GM21526 (cell line): Measurements from ENCODE around the gene KDM5B.

Experiments used
- ATAC-seq: cut with Tn5 transposase; IDR thresholded peaks from one replicate; pipeline ENCODE4 v1.9.1; 2021; ENCODE audit warnings: moderate library complexity; ENCODE audit not compliant: unreplicated experiment, low FRiP score

KDM5B gene

GRCh38 chr1:202815120-202815519 is 6.9 kb upstream of the KDM5B start:
- no peak for ATAC-seq

- no peak for ATAC-seq
Observed at GRCh38 chr1:202812176-202813026, 4.2 kb upstream of the KDM5B start.

GRCh38 chr1:202811296-202812175 is 3.3 kb upstream of the KDM5B start:
- ATAC-seq: peak; percentile 22

- ATAC-seq: peak; percentile 62
Observed at GRCh38 chr1:202810615-202811295, 2.5 kb upstream of the KDM5B start, which contains the start of gene PCAT6. PCAT6 (plus strand) TSS chr1:202810954.

GRCh38 chr1:202810193-202810614 is 2.0 kb upstream of the KDM5B start:
- no peak for ATAC-seq

- ATAC-seq: no peak
Observed at GRCh38 chr1:202809597-202810159, 1.5 kb upstream of the KDM5B start.

GRCh38 chr1:202807451-202807925 is 733 bp downstream of the KDM5B start:
- ATAC-seq: no peak

- no peak for ATAC-seq
Observed at GRCh38 chr1:202806845-202807450, 1.3 kb downstream of the KDM5B start.

GRCh38 chr1:202805886-202806844 is 2.1 kb downstream of the KDM5B start:
- no peak for ATAC-seq

GRCh38 chr1:202804126-202804525 is 4.1 kb downstream of the KDM5B start:
- no peak for ATAC-seq

- ATAC-seq: no peak
Observed at GRCh38 chr1:202802998-202803932, 5.0 kb downstream of the KDM5B start.

- ATAC-seq: no peak
Observed at GRCh38 chr1:202802034-202802433, 6.2 kb downstream of the KDM5B start.

GRCh38 chr1:202801175-202801574 is 7.0 kb downstream of the KDM5B start:
- no peak for ATAC-seq

- ATAC-seq: no peak
Observed at GRCh38 chr1:202800742-202801141, 7.5 kb downstream of the KDM5B start.

GRCh38 chr1:202798792-202799331 is 9.4 kb downstream of the KDM5B start:
- ATAC-seq: no peak

- no peak for ATAC-seq
Observed at GRCh38 chr1:202798260-202798659, 10.0 kb downstream of the KDM5B start.

- ATAC-seq: no peak
Observed at GRCh38 chr1:202796670-202797069, 11.6 kb downstream of the KDM5B start.
